Neural progenitor cell (in vitro differentiated cells): Measurements from ENCODE around the gene ALPL.

Source experiments
- CTCF ChIP-seq: fragments of 200-600 bp; sonication (generic); IDR thresholded peaks from 2 replicates; pipeline ENCODE4 v1.5.1; 2017; ENCODE audit warnings: antibody characterized with exemption, mild to moderate bottlenecking
- EZH2 ChIP-seq: fragments of 200-600 bp; sonication (generic); IDR thresholded peaks from 2 replicates; pipeline ENCODE4 v1.6.1; 2017; ENCODE audit warnings: antibody characterized with exemption, mild to moderate bottlenecking, moderate library complexity
- EZH2phosphoT487 ChIP-seq: fragments of 200-600 bp; sonication (generic); IDR thresholded peaks from 2 replicates; pipeline ENCODE4 v1.6.1; 2017; ENCODE audit warnings: antibody characterized with exemption

GRCh38 chr1:21539933-21540332 is 30.7 kb downstream of the ALPL start:
- TF ChIP-seq CTCF (peak; percentile 51), EZH2 (no peak), EZH2phosphoT487 (no peak)
